Activated T-helper 9 cell treated with anti-CD3 and anti-CD28 coated beads, Interleukin-2, amount 50 U/mL, for 16 hours (primary cell): ENCODE data around the gene ABAT.
"Not testable (repeated sequence)": the region's sequence is repeated elsewhere in the genome, so short reads cannot be mapped to it uniquely, and the experiment has no call there.

ENCODE experiments used
- DNase-seq: peaks from one replicate; pipeline ENCODE4 v3.0.0-alpha.2; 2020; ENCODE audit warnings: low read depth

The ABAT gene

GRCh38 chr16:8682551-8683259, 8.3 kb downstream of the ABAT start:
- DNase-seq, result no peak

- DNase-seq, result no peak
These were observed 9.2 kb downstream of the ABAT start for GRCh38 chr16:8683640-8684039.

GRCh38 chr16:8685617-8686016, 11.2 kb downstream of the ABAT start:
- DNase-seq, result no peak

GRCh38 chr16:8686031-8686621, 11.7 kb downstream of the ABAT start:
- DNase-seq, result no peak

GRCh38 chr16:8686879-8687278, 12.5 kb downstream of the ABAT start:
- no peak for DNase-seq

GRCh38 chr16:8689686-8690085, 15.3 kb downstream of the ABAT start:
- DNase-seq, result no peak

- DNase-seq, result no peak
These were observed 17.3 kb downstream of the ABAT start for GRCh38 chr16:8691728-8692127.

- DNase-seq, result no peak
These were observed 20.6 kb downstream of the ABAT start for GRCh38 chr16:8694795-8695728.

- DNase-seq, result no peak
These were observed 22.5 kb downstream of the ABAT start for GRCh38 chr16:8696880-8697279.

- no peak for DNase-seq
These were observed 23.5 kb downstream of the ABAT start for GRCh38 chr16:8697965-8698364.

GRCh38 chr16:8703693-8704092, 29.3 kb downstream of the ABAT start:
- DNase-seq, result no peak

- DNase-seq, result no peak
These were observed 29.7 kb downstream of the ABAT start for GRCh38 chr16:8704098-8704497.

- DNase-seq, result not testable (repeated sequence)
These were observed 30.8 kb downstream of the ABAT start for GRCh38 chr16:8705100-8705822.

- DNase-seq, result no peak
These were observed 34.1 kb downstream of the ABAT start for GRCh38 chr16:8708536-8708935.

GRCh38 chr16:8712589-8713361, 38.4 kb downstream of the ABAT start:
- DNase-seq, result no peak

GRCh38 chr16:8713635-8714172, 39.3 kb downstream of the ABAT start:
- DNase-seq, result no peak

- no peak for DNase-seq
These were observed 39.8 kb downstream of the ABAT start for GRCh38 chr16:8714174-8714573.

- no peak for DNase-seq
These were observed 40.4 kb downstream of the ABAT start for GRCh38 chr16:8714807-8715206.

- DNase-seq, result no peak
These were observed 41.6 kb downstream of the ABAT start for GRCh38 chr16:8716052-8716451.

- no peak for DNase-seq
These were observed 42.2 kb downstream of the ABAT start for GRCh38 chr16:8716592-8716991.

- DNase-seq, result no peak
These were observed 43.1 kb downstream of the ABAT start for GRCh38 chr16:8717469-8717868.
